Astrocyte (in vitro differentiated cells and primary cell): Measurements from ENCODE around the gene SRC. TPM values are rescaled to one million over a fixed set of nuclear protein-coding genes. Genes with fewer than 3 reads are reported as not detected.

Experiments used
- DNase-seq: peaks from one replicate; pipeline ENCODE4 v3.0.0-alpha.2; 2010; ENCODE audit warnings: low read depth
- FAIRE-seq: peaks from 2 replicates; lab custom pipeline; 2011; peaks lifted over from hg19 to GRCh38; lab: Jason Lieb, UNC
- H2AFZ ChIP-seq: 2 replicates; pipeline ENCODE4 v1.6.0; 2012; ENCODE audit warnings: low read depth, low read length, inconsistent platforms
- H3K27ac ChIP-seq: 2 replicates; pipeline ENCODE4 v1.5.1; 2011; ENCODE audit warnings: low read depth, low read length, inconsistent platforms
- H3K27me3 ChIP-seq: 2 replicates; pipeline ENCODE4 v1.6.0; 2011; ENCODE audit warnings: low read length, inconsistent platforms; ENCODE audit not compliant: insufficient read depth
- H3K36me3 ChIP-seq: 2 replicates; pipeline ENCODE4 v1.5.1; 2011; ENCODE audit warnings: low read length, inconsistent platforms; ENCODE audit not compliant: insufficient read depth
- H3K4me1 ChIP-seq: 2 replicates; pipeline ENCODE4 v1.5.1; 2011; ENCODE audit warnings: low read length, inconsistent platforms; ENCODE audit not compliant: insufficient read depth
- H3K4me2 ChIP-seq: 2 replicates; pipeline ENCODE4 v1.6.0; 2012; ENCODE audit warnings: low read length, inconsistent platforms
- H3K4me3 ChIP-seq: 2 replicates; pipeline ENCODE4 v1.5.1; 2011; ENCODE audit warnings: low read depth, mild to moderate bottlenecking, low read length, inconsistent platforms; ENCODE audit not compliant: insufficient read depth
- H3K79me2 ChIP-seq: 2 replicates; pipeline ENCODE4 v1.6.0; 2012; ENCODE audit warnings: mild to moderate bottlenecking, low read length, inconsistent platforms; ENCODE audit not compliant: insufficient read depth
- H3K9ac ChIP-seq: 2 replicates; pipeline ENCODE4 v1.6.0; 2012; ENCODE audit warnings: mild to moderate bottlenecking, low read length, inconsistent platforms
- H3K9me3 ChIP-seq: 2 replicates; pipeline ENCODE4 v1.5.1; 2012; ENCODE audit warnings: low read depth, mild to moderate bottlenecking, low read length, inconsistent platforms; ENCODE audit not compliant: insufficient read depth
- H4K20me1 ChIP-seq: 2 replicates; pipeline ENCODE4 v1.6.0; 2012; ENCODE audit warnings: low read length, inconsistent platforms; ENCODE audit not compliant: insufficient read depth
- H3K27ac Mint-ChIP-seq: one replicate; pipeline ENCODE4 v1.8.0; 2021; ENCODE audit warnings: mild to moderate bottlenecking, mixed read lengths; ENCODE audit not compliant: unreplicated experiment
- H3K27me3 Mint-ChIP-seq: one replicate; pipeline ENCODE4 v1.8.0; 2021; ENCODE audit warnings: low read depth, mixed read lengths; ENCODE audit not compliant: unreplicated experiment
- H3K36me3 Mint-ChIP-seq: one replicate; pipeline ENCODE4 v1.8.0; 2021; ENCODE audit warnings: low read depth, mixed read lengths; ENCODE audit not compliant: unreplicated experiment
- H3K4me1 Mint-ChIP-seq: one replicate; pipeline ENCODE4 v1.8.0; 2021; ENCODE audit warnings: low read depth, mixed read lengths; ENCODE audit not compliant: unreplicated experiment
- H3K4me3 Mint-ChIP-seq: one replicate; pipeline ENCODE4 v1.8.0; 2021; ENCODE audit warnings: mild to moderate bottlenecking, moderate library complexity, mixed read lengths; ENCODE audit not compliant: unreplicated experiment
- H3K9me3 Mint-ChIP-seq: one replicate; pipeline ENCODE4 v1.8.0; 2021; ENCODE audit warnings: mild to moderate bottlenecking, mixed read lengths; ENCODE audit not compliant: unreplicated experiment
- CTCF ChIP-seq: IDR thresholded peaks from 2 replicates; pipeline ENCODE4 v1.5.1; 2011; ENCODE audit warnings: low read depth, mild to moderate bottlenecking, inconsistent platforms, low read length, moderate library complexity; ENCODE audit not compliant: insufficient read depth
- EZH2 ChIP-seq: IDR thresholded peaks from 2 replicates; pipeline ENCODE4 v1.6.1; 2012; ENCODE audit warnings: mild to moderate bottlenecking, low read length, inconsistent platforms; ENCODE audit not compliant: insufficient read depth
- total RNA-seq: library from RNA; stranded (reverse); gene quantifications from 2 replicates; pipeline ENCODE4 v1.2.1, GENCODE V29; 2021

Gene SRC
- total RNA-seq, 1 donor from 2014 or later: 33.4 TPM

DNA sequence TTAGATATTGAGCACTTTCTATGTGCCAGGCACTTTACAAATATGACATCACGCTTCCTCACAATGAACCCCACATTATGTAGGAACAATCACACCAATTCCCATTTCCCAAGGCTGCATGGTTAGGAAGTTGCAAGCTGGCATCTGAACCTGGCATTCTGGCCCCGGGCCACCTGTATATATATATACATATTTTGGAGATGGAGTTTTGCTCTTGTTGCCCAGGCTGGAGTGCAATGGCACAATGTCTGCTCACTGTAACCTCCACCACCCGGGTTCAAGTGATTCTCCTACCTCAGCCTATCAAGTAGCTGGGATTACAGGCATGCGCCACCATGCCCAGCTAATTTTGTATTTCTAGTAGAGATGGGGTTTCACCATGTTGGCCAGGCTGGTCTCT, 30.4 kb downstream of the SRC start:
- no peak for FAIRE-seq
- DNase-seq: no peak
- no peak overlapping the region for H3K27ac ChIP-seq
- no peak overlapping the region for H3K4me3 ChIP-seq
- TF ChIP-seq CTCF (no peak), EZH2 (no peak)
- peaks cover 4% of the 10 kb centered on the region for H4K20me1 ChIP-seq
- H3K9ac ChIP-seq: no peak overlapping the region
- no peak overlapping the region for H3K4me3 Mint-ChIP-seq
- H3K9me3 Mint-ChIP-seq: no peaks in the 10 kb centered on the region
- no peak overlapping the region for H3K27ac Mint-ChIP-seq
- H3K36me3 Mint-ChIP-seq: peaks cover 4% of the 10 kb centered on the region
- no peaks in the 10 kb centered on the region for H3K27me3 ChIP-seq
- H3K36me3 ChIP-seq: peaks cover 3% of the 10 kb centered on the region
- H3K4me1 Mint-ChIP-seq: peaks cover 9% of the 10 kb centered on the region
- H2AFZ ChIP-seq: no peak overlapping the region
- H3K79me2 ChIP-seq: peaks cover 14% of the 10 kb centered on the region
- H3K9me3 ChIP-seq: no peaks in the 10 kb centered on the region
- H3K4me2 ChIP-seq: no peak overlapping the region
- H3K27me3 Mint-ChIP-seq: no peaks in the 10 kb centered on the region
- peaks cover 16% of the 10 kb centered on the region for H3K4me1 ChIP-seq

- Histone ChIP-seq H3K27me3 (no peaks in the 10 kb centered on the region), H3K4me3 (no peak overlapping the region), H3K9ac (no peak overlapping the region), H3K27ac (no peak overlapping the region), H3K4me2 (no peak overlapping the region), H3K9me3 (no peaks in the 10 kb centered on the region), H3K4me1 (peaks cover 16% of the 10 kb centered on the region), H3K36me3 (peaks cover 3% of the 10 kb centered on the region), H2AFZ (no peak overlapping the region), H4K20me1 (peaks cover 3% of the 10 kb centered on the region), H3K79me2 (peaks cover 17% of the 10 kb centered on the region)
- DNase-seq: no peak
- no peak for FAIRE-seq
- Mint-ChIP-seq H3K4me3 (no peak overlapping the region), H3K9me3 (no peaks in the 10 kb centered on the region), H3K27ac (no peak overlapping the region), H3K4me1 (peaks cover 9% of the 10 kb centered on the region), H3K36me3 (peaks cover 4% of the 10 kb centered on the region), H3K27me3 (no peaks in the 10 kb centered on the region)
- TF ChIP-seq CTCF: no peak
- TF ChIP-seq EZH2: no peak
Measured at GRCh38 chr20:37376791-37377190, 30.9 kb downstream of the SRC start.

- Mint-ChIP-seq H3K9me3 (no peaks in the 10 kb centered on the region), H3K4me3 (no peak overlapping the region), H3K27ac (no peak overlapping the region), H3K4me1 (peaks cover 9% of the 10 kb centered on the region), H3K27me3 (no peaks in the 10 kb centered on the region), H3K36me3 (peaks cover 6% of the 10 kb centered on the region)
- H3K27me3 ChIP-seq: no peaks in the 10 kb centered on the region
- no peaks in the 10 kb centered on the region for H3K9me3 ChIP-seq
- H3K27ac ChIP-seq: no peak overlapping the region
- H3K4me1 ChIP-seq: peaks cover 16% of the 10 kb centered on the region
- H4K20me1 ChIP-seq: no peaks in the 10 kb centered on the region
- H3K36me3 ChIP-seq: peaks cover 3% of the 10 kb centered on the region
- no peak overlapping the region for H3K4me3 ChIP-seq
- DNase-seq (no peak), FAIRE-seq (no peak)
- H2AFZ ChIP-seq: no peak overlapping the region
- no peak for TF ChIP-seq CTCF
- no peak for TF ChIP-seq EZH2
- peaks cover 18% of the 10 kb centered on the region for H3K79me2 ChIP-seq
- no peak overlapping the region for H3K4me2 ChIP-seq
- no peak overlapping the region for H3K9ac ChIP-seq
Measured at GRCh38 chr20:37377346-37378081, 31.6 kb downstream of the SRC start.
